Stimulated activated CD4-positive, alpha-beta T cell treated with anti-CD3 and anti-CD28 coated beads, Interleukin-1b, Interleukin-23, amount 100 ng/mL, for 48 hours (primary cell): ENCODE data around the gene SLC25A4.
"Not testable (repeated sequence)": the region's sequence is repeated elsewhere in the genome, so short reads cannot be mapped to it uniquely, and the experiment has no call there.

Experiments
- DNase-seq: peaks from one replicate; pipeline ENCODE4 v3.0.0-alpha.2; 2020

The SLC25A4 gene

DNA sequence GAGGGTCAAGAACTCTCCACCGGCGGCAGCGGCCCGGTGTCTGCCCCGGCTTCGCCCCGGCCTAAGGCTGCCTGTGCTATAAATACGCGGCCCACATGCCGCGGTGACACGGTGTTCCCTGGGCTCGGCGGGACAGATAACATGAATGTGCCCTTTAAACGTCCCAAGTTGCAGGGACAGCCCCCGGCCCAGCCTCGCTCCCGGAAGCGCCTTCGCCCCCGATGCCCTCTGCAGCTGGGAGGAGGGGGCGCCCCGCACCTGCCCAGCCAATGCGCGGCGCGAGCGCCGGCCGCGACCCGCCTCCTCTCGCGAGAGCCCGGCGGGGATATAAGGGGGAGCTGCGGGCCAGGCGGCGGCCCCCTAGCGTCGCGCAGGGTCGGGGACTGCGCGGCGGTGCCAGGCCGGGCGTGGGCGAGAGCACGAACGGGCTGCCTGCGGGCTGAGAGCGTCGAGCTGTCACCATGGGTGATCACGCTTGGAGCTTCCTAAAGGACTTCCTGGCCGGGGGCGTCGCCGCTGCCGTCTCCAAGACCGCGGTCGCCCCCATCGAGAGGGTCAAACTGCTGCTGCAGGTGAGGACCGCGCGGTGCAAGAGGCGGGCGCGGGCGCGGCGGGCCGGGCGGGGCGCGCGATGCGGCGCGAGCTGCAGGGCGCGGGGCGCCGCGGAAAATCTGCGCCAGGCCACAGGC lies at the start of gene SLC25A4:
Gene SLC25A4, plus strand, starts transcription at position 355 of the 689 bp plus-strand sequence. Its CDS starts 107 bp downstream, at position 462.
- DNase-seq, result peak; percentile 84

DNA sequence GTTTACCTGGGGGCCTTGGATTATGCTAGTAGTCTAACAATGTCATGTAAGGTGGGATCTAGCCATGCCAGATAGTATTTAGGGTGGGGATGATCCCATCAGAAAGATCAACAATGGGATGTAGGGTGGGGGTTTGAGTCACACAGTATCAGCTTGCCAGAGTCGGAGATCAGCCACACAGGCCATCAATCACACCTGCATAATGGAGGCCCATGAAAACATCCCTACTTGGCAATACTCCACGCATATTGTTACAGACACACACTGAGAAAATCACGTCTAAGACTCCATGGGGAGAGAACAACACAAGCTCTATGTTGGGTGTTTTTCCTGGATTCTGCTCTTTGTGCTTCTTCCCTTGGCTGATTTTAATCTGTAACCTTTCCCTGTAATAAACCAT lies 49.5 kb upstream of the SLC25A4 start:
- DNase-seq, result no peak

- DNase-seq, result no peak
Measured at GRCh38 chr4:185096032-185096653, 46.9 kb upstream of the SLC25A4 start.

DNA sequence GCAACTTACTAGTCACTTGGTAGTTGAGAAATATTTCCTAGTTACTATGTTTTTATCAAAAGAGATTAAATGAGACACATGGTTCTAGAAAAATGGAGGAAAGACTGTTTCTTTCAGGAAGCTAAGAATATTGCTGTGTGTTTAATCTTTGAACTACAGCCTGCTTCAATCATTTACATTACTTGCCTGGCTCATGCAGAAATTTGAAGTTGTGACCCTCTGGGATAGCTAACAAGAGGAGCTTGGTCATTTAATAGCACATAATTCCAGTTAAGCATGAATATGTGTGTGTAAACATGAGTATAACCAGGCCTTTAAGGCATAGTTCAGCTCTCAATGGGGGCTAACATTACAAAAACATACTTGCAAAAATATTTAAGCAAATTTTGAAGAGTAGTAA lies 44.6 kb upstream of the SLC25A4 start:
- DNase-seq, result no peak

GRCh38 chr4:185099024-185099682 lies 43.9 kb upstream of the SLC25A4 start:
- DNase-seq, result no peak

GRCh38 chr4:185099940-185100339 lies 43.1 kb upstream of the SLC25A4 start:
- no peak for DNase-seq

DNA sequence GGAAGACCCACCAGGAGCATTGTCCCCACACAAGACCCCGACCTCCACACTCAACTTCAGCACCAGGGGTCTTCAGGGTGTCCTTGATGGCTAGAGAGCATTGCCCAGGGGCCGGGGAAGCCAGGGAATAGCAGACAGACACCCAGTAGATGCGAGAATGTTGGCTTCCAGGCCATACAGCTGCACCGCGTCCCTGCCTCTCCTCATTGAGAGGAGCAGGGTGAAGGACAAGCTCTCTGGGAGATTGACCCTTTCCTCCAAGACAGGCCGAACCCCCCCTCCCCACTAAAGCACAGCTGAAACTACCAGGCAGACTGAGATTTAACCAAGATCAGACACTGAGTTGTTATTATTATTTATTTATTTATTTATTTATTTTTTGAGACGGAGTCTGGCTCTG lies 42.6 kb upstream of the SLC25A4 start:
- DNase-seq, result no peak

GRCh38 chr4:185101354-185101890 lies 41.6 kb upstream of the SLC25A4 start:
- no peak for DNase-seq

DNA sequence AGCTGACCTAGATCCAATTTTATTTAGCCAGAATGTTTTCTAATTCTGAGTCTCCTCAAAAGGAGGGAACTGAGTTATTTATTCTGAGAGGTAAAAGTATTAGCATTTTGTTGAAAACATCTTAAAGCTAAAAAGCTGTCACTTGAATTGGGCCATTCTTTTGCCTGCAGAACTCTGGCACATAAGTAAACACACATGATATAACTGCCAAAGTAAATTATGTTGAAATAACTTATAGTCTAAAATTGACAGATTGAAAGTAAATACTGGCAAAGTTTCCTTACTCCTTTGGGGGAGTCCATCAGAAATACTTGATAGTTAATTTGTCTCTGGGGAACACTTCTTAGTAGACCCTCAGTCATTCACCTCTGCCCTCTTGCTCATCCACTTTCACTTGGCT lies 38.3 kb upstream of the SLC25A4 start:
- DNase-seq, result no peak

DNA sequence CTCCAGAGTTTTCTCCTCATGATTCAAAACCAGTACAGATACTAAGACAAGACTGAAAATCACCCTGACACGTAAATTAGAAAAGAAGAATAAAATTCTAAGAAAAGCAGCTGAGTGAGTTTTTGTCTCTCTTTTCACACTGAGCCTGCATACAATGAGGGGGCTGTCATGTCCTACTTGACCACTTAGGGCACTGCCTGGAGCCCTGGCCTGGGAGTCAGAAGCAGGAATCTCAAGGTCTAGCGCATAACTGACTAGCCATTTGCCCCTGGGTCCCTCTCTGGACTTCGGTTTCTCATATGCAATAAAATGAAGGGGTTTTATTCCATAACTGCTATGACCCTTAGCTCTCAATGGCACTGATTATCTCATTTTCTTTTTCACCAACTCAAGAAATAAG lies 36.7 kb upstream of the SLC25A4 start:
- no peak for DNase-seq

DNA sequence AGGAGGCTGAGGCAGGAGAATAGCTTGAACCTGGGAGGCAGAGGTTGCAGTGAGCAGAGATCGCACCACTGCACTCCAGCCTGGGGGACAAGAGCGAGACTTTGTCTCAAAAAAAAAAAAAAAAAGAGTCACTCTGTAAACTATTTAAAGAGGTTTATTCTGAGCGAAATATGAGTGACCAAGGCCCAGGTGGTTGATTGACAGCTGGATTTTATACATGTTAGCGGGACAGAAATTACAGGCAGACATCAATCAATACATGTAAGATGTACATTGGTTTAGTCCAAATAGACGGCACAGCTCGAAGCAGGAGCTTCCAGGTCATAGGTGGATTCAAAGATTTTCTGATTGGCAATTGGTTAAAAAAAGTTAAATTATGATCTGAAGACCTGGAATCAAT lies 35.5 kb upstream of the SLC25A4 start:
- not testable (repeated sequence) for DNase-seq

GRCh38 chr4:185108185-185108584 lies 34.9 kb upstream of the SLC25A4 start:
- DNase-seq, result no peak

- DNase-seq, result no peak
Measured at GRCh38 chr4:185108669-185109068, 34.4 kb upstream of the SLC25A4 start.

DNA sequence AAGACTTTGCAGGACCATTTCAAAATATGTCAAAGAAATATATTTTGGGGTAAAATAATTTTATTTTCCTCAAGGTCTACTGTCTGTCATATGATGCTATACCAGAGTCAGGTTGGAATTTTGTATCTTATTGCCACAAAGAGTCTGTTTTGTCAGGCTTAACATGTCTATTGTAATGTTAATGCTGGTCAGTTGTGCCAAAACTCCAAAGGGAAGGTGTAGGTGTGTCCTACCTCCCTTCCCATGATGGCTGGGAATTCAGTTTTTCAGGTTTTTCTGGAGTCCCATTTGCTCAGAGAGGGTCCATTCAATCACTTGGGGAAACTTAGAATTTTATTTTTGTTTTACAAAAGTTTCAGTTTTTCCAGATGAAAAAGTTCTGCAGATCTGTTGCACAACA lies 33.3 kb upstream of the SLC25A4 start:
- DNase-seq, result no peak

- no peak for DNase-seq
Measured at GRCh38 chr4:185110375-185110823, 32.7 kb upstream of the SLC25A4 start.

DNA sequence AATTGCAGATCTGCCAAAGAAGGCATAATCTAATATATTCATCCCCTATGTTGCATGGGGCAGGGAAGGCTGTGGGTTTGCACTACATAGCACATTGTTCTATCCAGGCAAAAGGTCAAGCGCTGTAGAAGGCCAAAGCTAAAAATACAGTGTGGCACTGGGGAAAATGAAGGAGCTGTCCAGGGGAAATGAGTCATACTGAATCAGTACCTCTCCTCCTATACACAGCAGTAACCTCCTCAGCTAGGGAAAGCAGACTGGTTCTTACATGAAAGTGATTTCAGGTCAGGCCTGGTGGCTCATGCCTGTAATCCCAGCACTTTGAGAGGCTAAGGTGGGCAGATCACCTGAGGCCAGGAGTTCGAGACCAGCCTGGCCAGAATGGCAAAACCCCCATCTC lies 31.0 kb upstream of the SLC25A4 start:
- DNase-seq, result no peak

GRCh38 chr4:185113340-185113739 lies 29.7 kb upstream of the SLC25A4 start:
- DNase-seq, result no peak

DNA sequence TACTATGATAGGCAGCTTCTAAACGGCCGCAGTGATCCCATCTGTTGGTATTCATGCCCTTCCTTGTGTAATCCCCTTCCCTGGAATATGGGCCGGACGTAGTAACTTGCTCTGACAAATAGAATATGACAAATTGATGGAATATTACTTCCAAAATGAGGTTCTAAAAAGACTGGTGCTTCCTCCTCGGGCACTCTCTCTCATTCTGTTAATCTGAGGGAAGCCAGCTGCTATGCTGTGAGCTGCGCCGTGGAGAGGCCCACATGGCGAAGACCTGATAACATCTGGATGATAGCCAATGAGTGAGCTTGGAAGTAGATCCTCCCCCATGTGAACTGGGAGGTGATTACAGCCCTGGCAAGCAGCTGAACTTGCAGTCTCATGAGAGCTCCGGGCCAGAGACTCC lies 27.2 kb upstream of the SLC25A4 start:
- no peak for DNase-seq

DNA sequence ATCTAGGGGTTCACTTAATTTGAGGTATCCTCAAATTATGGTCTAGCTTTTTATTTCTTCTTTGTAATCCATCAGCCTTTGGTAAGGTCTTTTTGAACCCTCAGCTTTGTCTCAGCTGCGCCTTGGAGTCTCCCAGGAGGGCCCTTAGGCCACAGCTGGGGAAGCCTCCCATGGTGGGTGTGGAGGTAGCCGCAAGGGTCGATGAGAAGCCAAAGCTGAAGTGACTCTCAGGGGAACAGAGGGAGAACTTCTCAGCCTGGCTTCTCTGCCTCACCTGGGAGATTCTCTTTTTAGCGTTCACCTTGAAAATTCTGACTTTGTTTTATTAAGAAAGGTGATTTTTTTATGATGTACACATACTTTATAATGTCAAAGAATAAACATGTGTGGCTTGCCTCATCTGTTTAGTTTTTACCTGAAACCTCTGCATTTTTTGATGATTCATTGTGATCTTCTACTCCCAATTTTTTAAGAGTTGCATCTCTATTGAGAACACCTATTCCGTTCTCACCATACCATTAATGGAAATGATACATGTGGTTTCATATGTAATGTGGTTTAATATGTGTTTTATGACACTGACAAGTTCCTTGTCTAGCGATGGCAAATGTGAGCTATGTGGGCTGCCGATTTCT lies 25.6 kb upstream of the SLC25A4 start:
- no peak for DNase-seq

GRCh38 chr4:185118876-185119275 lies 24.2 kb upstream of the SLC25A4 start:
- DNase-seq, result no peak

DNA sequence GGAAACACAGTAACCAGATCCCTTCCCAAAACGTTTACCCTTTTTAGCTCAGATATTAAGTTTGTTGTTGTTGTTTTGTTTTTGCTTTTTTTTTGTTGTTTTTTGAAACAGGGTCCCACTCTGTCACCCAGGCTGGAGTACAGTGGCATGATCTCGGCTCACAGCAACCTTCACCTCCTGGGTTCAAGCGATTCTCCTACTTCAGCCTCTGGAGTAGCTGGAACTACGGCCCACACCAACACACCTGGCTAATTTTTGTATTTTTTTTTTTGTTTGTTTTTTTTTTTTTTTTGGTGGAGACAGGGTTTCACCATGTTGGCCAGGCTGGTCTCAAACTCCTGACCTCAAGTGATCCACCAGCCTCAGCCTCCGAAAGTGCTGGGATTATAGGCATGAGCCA lies 23.6 kb upstream of the SLC25A4 start:
- DNase-seq, result not testable (repeated sequence)

GRCh38 chr4:185119927-185120630 lies 23.0 kb upstream of the SLC25A4 start:
- DNase-seq, result no peak

- DNase-seq, result no peak
Measured at GRCh38 chr4:185120631-185120946, 22.5 kb upstream of the SLC25A4 start.
